Stimulated activated CD4-positive, alpha-beta T cell treated with anti-CD3 and anti-CD28 coated beads, Interleukin-2, amount 100 ng/mL, for 4 hours (primary cell): ENCODE results near the gene AURKAIP1.
A peak's percentile ranks its signal among the peaks of the same experiment; 100 is the strongest.
"Not testable (repeated sequence)": the region's sequence is repeated elsewhere in the genome, so short reads cannot be mapped to it uniquely, and the experiment has no call there.

Experiments
- DNase-seq: peaks from one replicate; pipeline ENCODE4 v3.0.0-alpha.2; 2020; ENCODE audit warnings: low read depth

The AURKAIP1 gene

GRCh38 chr1:1385931-1386330 is 10.9 kb upstream of the AURKAIP1 start:
- DNase-seq = no peak

- DNase-seq = not testable (repeated sequence)
Observed at GRCh38 chr1:1385339-1385738, 10.3 kb upstream of the AURKAIP1 start.

GRCh38 chr1:1381294-1381693 is 6.3 kb upstream of the AURKAIP1 start:
- no peak for DNase-seq

GRCh38 chr1:1380860-1381259 is 5.9 kb upstream of the AURKAIP1 start:
- no peak for DNase-seq

GRCh38 chr1:1377540-1378205 is 2.7 kb upstream of the AURKAIP1 start:
- DNase-seq = no peak

GRCh38 chr1:1376551-1377226 is 1.7 kb upstream of the AURKAIP1 start:
- DNase-seq = no peak

- no peak for DNase-seq
Observed at GRCh38 chr1:1374589-1374928, 448 bp downstream of the AURKAIP1 start.

GRCh38 chr1:1373815-1374588 is 1.0 kb downstream of the AURKAIP1 start:
- DNase-seq = no peak

GRCh38 chr1:1373051-1373814 is 1.8 kb downstream of the AURKAIP1 start:
- no peak for DNase-seq

- peak; percentile 59 for DNase-seq
Observed at GRCh38 chr1:1371746-1372711, 3.0 kb downstream of the AURKAIP1 start.

- DNase-seq = no peak
Observed at GRCh38 chr1:1371364-1371745, 3.7 kb downstream of the AURKAIP1 start.

GRCh38 chr1:1370771-1371300 is 4.2 kb downstream of the AURKAIP1 start:
- DNase-seq = no peak

- not testable (repeated sequence) for DNase-seq
Observed at GRCh38 chr1:1370094-1370493, 4.9 kb downstream of the AURKAIP1 start.

GRCh38 chr1:1367315-1367714 is 7.7 kb downstream of the AURKAIP1 start:
- no peak for DNase-seq

- DNase-seq = no peak
Observed at GRCh38 chr1:1366699-1367066, 8.3 kb downstream of the AURKAIP1 start.

GRCh38 chr1:1365875-1366698 is 8.9 kb downstream of the AURKAIP1 start:
- DNase-seq = no peak

- no peak for DNase-seq
Observed at GRCh38 chr1:1364266-1364665, 10.7 kb downstream of the AURKAIP1 start.

- DNase-seq = no peak
Observed at GRCh38 chr1:1361982-1362423, 13.0 kb downstream of the AURKAIP1 start.

- no peak for DNase-seq
Observed at GRCh38 chr1:1361233-1361981, 13.6 kb downstream of the AURKAIP1 start.
